ENCODE data around the gene ZNF143.
"Not testable (repeated sequence)": the region's sequence is repeated elsewhere in the genome, so short reads cannot be mapped to it uniquely, and the experiment has no call there.

Gene ZNF143

GRCh38 chr11:9498457-9499078 is 37.8 kb downstream of the ZNF143 start:
- DNase-seq = no peak

GRCh38 chr11:9506489-9507276 is 45.9 kb downstream of the ZNF143 start:
- DNase-seq = peak; percentile 75 to 86

- no peak for DNase-seq
Measured at GRCh38 chr11:9507277-9507580, 46.4 kb downstream of the ZNF143 start.

GRCh38 chr11:9509041-9509440 is 48.2 kb downstream of the ZNF143 start:
- no peak for DNase-seq

- no peak for DNase-seq
Measured at GRCh38 chr11:9512370-9513019, 51.7 kb downstream of the ZNF143 start.

GRCh38 chr11:9514576-9514975 is 53.8 kb downstream of the ZNF143 start:
- not testable (repeated sequence) for DNase-seq

GRCh38 chr11:9516113-9516512 is 55.3 kb downstream of the ZNF143 start:
- no peak for DNase-seq

- DNase-seq = no peak
Measured at GRCh38 chr11:9518835-9519410, 58.1 kb downstream of the ZNF143 start.

GRCh38 chr11:9524001-9524400 is 63.2 kb downstream of the ZNF143 start:
- no peak for DNase-seq

GRCh38 chr11:9525116-9525515 is 64.3 kb downstream of the ZNF143 start:
- no peak for DNase-seq

GRCh38 chr11:9527481-9528135 is 66.8 kb downstream of the ZNF143 start:
- peak in 1 of 2 experiments; percentile 53 for DNase-seq

- DNase-seq = no peak
Measured at GRCh38 chr11:9528136-9528501, 67.3 kb downstream of the ZNF143 start.

- DNase-seq = no peak
Measured at GRCh38 chr11:9528573-9529333, 67.9 kb downstream of the ZNF143 start.

GRCh38 chr11:9529334-9529650 is 68.5 kb downstream of the ZNF143 start:
- peak in 1 of 2 experiments; percentile 60 for DNase-seq

GRCh38 chr11:9530020-9530621 is 69.3 kb downstream of the ZNF143 start:
- no peak for DNase-seq

- DNase-seq = no peak
Measured at GRCh38 chr11:9530901-9531625, 70.3 kb downstream of the ZNF143 start.

- no peak for DNase-seq
Measured at GRCh38 chr11:9533058-9533457, 72.2 kb downstream of the ZNF143 start.

- DNase-seq = no peak
Measured at GRCh38 chr11:9533736-9534473, 73.1 kb downstream of the ZNF143 start.

GRCh38 chr11:9535189-9535781 is 74.5 kb downstream of the ZNF143 start:
- DNase-seq = peak in 1 of 2 experiments; percentile 60

GRCh38 chr11:9538548-9538947 is 77.7 kb downstream of the ZNF143 start:
- DNase-seq = no peak

All from NCI-H446 (cell line).